Measurements from ENCODE around the gene ATAD3C. TPM values are rescaled to one million over a fixed set of nuclear protein-coding genes. Genes with fewer than 3 reads are reported as not detected.

The ATAD3C gene
- total and polyA plus RNA-seq, 2 of the 8 experiments (the other 6 are each of a cell fraction or from before 2014, with no cell fraction given): 2.0 to 2.7 TPM

DNA sequence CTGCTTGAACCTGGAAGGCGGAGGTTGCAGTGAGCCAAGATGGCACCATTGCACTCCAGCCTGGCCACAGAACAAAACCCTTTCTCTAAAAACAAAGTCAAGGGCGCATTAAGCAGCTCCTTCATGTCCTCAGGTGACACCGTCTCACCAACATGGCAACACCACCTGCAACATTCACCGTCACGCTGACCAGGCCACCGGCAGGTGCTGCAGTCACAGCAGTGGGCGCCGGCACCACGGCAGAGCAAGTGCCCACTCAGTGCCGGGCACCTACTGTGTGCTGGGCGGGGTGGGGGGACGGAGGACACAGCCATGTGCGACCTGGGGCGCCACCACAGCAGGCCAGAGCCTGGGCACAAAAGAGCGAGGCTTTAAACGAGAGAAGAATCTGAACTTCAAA is 34.2 kb downstream of the ATAD3C start:
- Histone ChIP-seq H3K27me3 (replicated peaks in 1 of 4; ENCODE audit: control insufficient read depth in 3 of 4, extremely low read depth in 1 of 4, insufficient read depth in 3 of 4, low read length in 3 of 4) (no peaks in the 10 kb centered on the region), H2BK12ac (ENCODE audit: low read depth, low read length) (no peak overlapping the region), H3K79me2 (ENCODE audit: control insufficient read depth in 1 of 2, insufficient read depth in 2 of 2, low read length in 2 of 2) (no peaks in the 10 kb centered on the region), H3K9ac (replicated peaks in 1 of 4; ENCODE audit: extremely low read depth in 1 of 4, low read depth in 3 of 4, low read length in 3 of 4) (no peak overlapping the region), H4K8ac (ENCODE audit: extremely low read depth, insufficient read depth, low read length) (no peak overlapping the region), H3K56ac (replicated peaks; ENCODE audit: insufficient read length, low read depth, low read length) (no peak overlapping the region), H3K79me1 (ENCODE audit: low read depth, low read length) (0 out of 2 replicates have a peak, but pooled peaks cover 3% of the 10 kb centered on the region), H2AK5ac (ENCODE audit: low read depth, low read length) (no peak overlapping the region), H3K27ac (ENCODE audit: low read depth, low read length) (no peak overlapping the region), H3K14ac (ENCODE audit: insufficient read length) (no peak overlapping the region), H4K5ac (ENCODE audit: insufficient read length, low read depth, low read length) (no peak overlapping the region), H3K23me2 (ENCODE audit: low read depth, low read length) (no peaks in the 10 kb centered on the region; the same call in 1 of the 2 replicates), H3K4ac (replicated peaks; ENCODE audit: insufficient read length, low read depth, low read length) (no peak overlapping the region), H2AFZ (ENCODE audit: low read length) (no peak overlapping the region), H3K4me1 (replicated peaks in 1 of 4; ENCODE audit: control insufficient read depth in 3 of 4, insufficient read depth in 4 of 4, low read length in 3 of 4) (no peaks in the 10 kb centered on the region; a peak in 1 of 7 replicates), H2BK20ac (ENCODE audit: low read length) (no peak overlapping the region), H4K20me1 (replicated peaks in 1 of 2; ENCODE audit: control insufficient read depth in 1 of 2, insufficient read depth in 2 of 2, low read length in 2 of 2) (peaks cover 0 to 9% of the 10 kb centered on the region in 2 experiments), H4K91ac (replicated peaks; ENCODE audit: insufficient read length, low read length) (no peak overlapping the region), H3K9me3 (ENCODE audit: insufficient read depth in 2 of 2, low read depth in 1 of 2, low read length in 1 of 2) (no peaks in the 10 kb centered on the region), H3K4me3 (ENCODE audit: extremely low read depth in 1 of 4, insufficient read depth in 2 of 4, low read depth in 3 of 4, low read length in 4 of 4) (no peak overlapping the region), H3K18ac (ENCODE audit: extremely low read depth, low read length) (no peak overlapping the region), H3K23ac (ENCODE audit: insufficient read length) (no peak overlapping the region), H2BK15ac (ENCODE audit: low read length) (no peak overlapping the region), H3K36me3 (ENCODE audit: control insufficient read depth in 2 of 4, insufficient read depth in 4 of 4, low read length in 3 of 4) (peaks cover 15 to 58% (median 34%) of the 10 kb centered on the region in 4 experiments), H2BK120ac (replicated peaks; ENCODE audit: low read depth, low read length) (no peak overlapping the region), H2BK5ac (ENCODE audit: low read depth, low read length) (no peak overlapping the region), H3K4me2 (ENCODE audit: insufficient read depth in 1 of 2, low read depth in 2 of 2, low read length in 2 of 2) (no peak overlapping the region)
- DNase-seq (ENCODE audit: low read depth in 1 of 2, low spot score in 2 of 2): no peak
- ChIA-PET POLR2A (ENCODE audit: partially characterized antibody) (interaction anchor here (0.9 kb wide), 1 partner anchor 16 kb away, joined by 4 read pairs; no protein-coding TSS in a partner anchor), CTCF (ENCODE audit: partially characterized antibody) (interaction anchor here (0.9 to 1.2 kb wide), 2 partner anchors 17 to 22 kb away, joined by 3 to 4 read pairs; no protein-coding TSS in a partner anchor)
- WGBS, 2 experiments (ENCODE audit: extremely low coverage in 1 of 2, insufficient coverage in 1 of 2, insufficient read length in 1 of 2, insufficient replicate concordance in 2 of 2, low coverage in 1 of 2, low lambda C conversion rate in 2 of 2, missing lambda C conversion rate in 1 of 2): 99% methylated on average over 16 of the region's 16 CpGs; no CpG with 5 or more reads in 1 of the 2 experiments
- no peak for TF ChIP-seq SAP30 (IDR thresholded peaks at IDR 0.05; ENCODE audit: insufficient read depth, insufficient replicate concordance, low read length)
- TF ChIP-seq POLR2A (IDR thresholded peaks at IDR 0.05; ENCODE audit: control extremely low read depth in 1 of 2, low read depth in 2 of 2, low read length in 2 of 2): 0 out of 3 replicates have a peak, but pooled peaks of 1 of the 2 experiments have one; percentile 27
- FAIRE-seq: no peak

Data from H1 (cell line).